SK-N-SH treated with all-trans-retinoic acid at 6 μM for 48 hours (cell line): Measurements from ENCODE around the gene NRXN2.

Experiments
- ATAC-seq: fragments of 200-7000 bp; cut with Tn5 transposase; 3 replicates; pipeline ENCODE4 v1.9.1; 2020; ENCODE audit warnings: mild to moderate bottlenecking, moderate library complexity
- ARNTL ChIP-seq: fragments of 450-650 bp; formaldehyde crosslinking; IDR thresholded peaks from 2 replicates; pipeline ENCODE4 v1.5.0; 2020; ENCODE audit warnings: low read depth, mild to moderate bottlenecking, moderate library complexity, borderline replicate concordance
- CREB5 ChIP-seq: fragments of 250-450 bp; sonication (Bioruptor Pico); IDR thresholded peaks from 2 replicates; pipeline ENCODE4 v1.5.1; 2020; ENCODE audit warnings: low read depth, mild to moderate bottlenecking, moderate library complexity
- CSDC2 ChIP-seq: fragments of 250-450 bp; sonication (Bioruptor Pico); IDR thresholded peaks from 2 replicates; pipeline ENCODE4 v1.5.0; 2020; ENCODE audit warnings: mild to moderate bottlenecking, moderate library complexity
- CSRNP3 ChIP-seq: fragments of 250-450 bp; sonication (Bioruptor Pico); IDR thresholded peaks from 2 replicates; pipeline ENCODE4 v1.5.1; 2021; ENCODE audit warnings: mild to moderate bottlenecking, moderate library complexity
- ESRRG ChIP-seq: fragments of 250-450 bp; sonication (Bioruptor Pico); IDR thresholded peaks from 2 replicates; pipeline ENCODE4 v1.6.1; 2021; ENCODE audit warnings: mild to moderate bottlenecking
- GLIS3 ChIP-seq: fragments of 250-450 bp; sonication (Bioruptor Pico); IDR thresholded peaks from 2 replicates; pipeline ENCODE4 v1.5.0; 2020; ENCODE audit warnings: mild to moderate bottlenecking, moderate library complexity
- ISL1 ChIP-seq: fragments of 250-450 bp; sonication (Bioruptor Pico); IDR thresholded peaks from 2 replicates; pipeline ENCODE4 v2.1.2; 2022; ENCODE audit warnings: mild to moderate bottlenecking, moderate library complexity
- OSR1 ChIP-seq: fragments of 250-450 bp; sonication (Bioruptor Pico); IDR thresholded peaks from 2 replicates; pipeline ENCODE4 v1.8.0; 2022; ENCODE audit warnings: moderate library complexity, mild to moderate bottlenecking, inconsistent platforms
- PATZ1 ChIP-seq: fragments of 250-450 bp; sonication (Bioruptor Pico); IDR thresholded peaks from 2 replicates; pipeline ENCODE4 v1.8.0; 2020; ENCODE audit warnings: mild to moderate bottlenecking, moderate library complexity, borderline replicate concordance
- POU6F1 ChIP-seq: fragments of 250-450 bp; sonication (Bioruptor Pico); IDR thresholded peaks from 2 replicates; pipeline ENCODE4 v1.8.0; 2021; ENCODE audit warnings: low read depth, mild to moderate bottlenecking, moderate library complexity, borderline replicate concordance
- PPARA ChIP-seq: fragments of 250-450 bp; sonication (Bioruptor Pico); IDR thresholded peaks from 2 replicates; pipeline ENCODE4 v1.5.0; 2020; ENCODE audit warnings: mild to moderate bottlenecking, borderline replicate concordance
- RARB ChIP-seq: fragments of 250-450 bp; sonication (Bioruptor Pico); IDR thresholded peaks from 2 replicates; pipeline ENCODE4 v1.8.0; 2021; ENCODE audit warnings: mild to moderate bottlenecking, moderate library complexity
- SNAI2 ChIP-seq: fragments of 250-450 bp; sonication (Bioruptor Pico); IDR thresholded peaks from 2 replicates; pipeline ENCODE4 v1.5.0; 2020; ENCODE audit warnings: mild to moderate bottlenecking, moderate library complexity
- TCF4 ChIP-seq: fragments of 250-450 bp; sonication (Bioruptor Pico); IDR thresholded peaks from 2 replicates; pipeline ENCODE4 v1.8.0; 2021; ENCODE audit warnings: mild to moderate bottlenecking, moderate library complexity, borderline replicate concordance
- TOX ChIP-seq: fragments of 250-450 bp; sonication (Bioruptor Pico); IDR thresholded peaks from 2 replicates; pipeline ENCODE4 v1.8.0; 2021; ENCODE audit warnings: mild to moderate bottlenecking, moderate library complexity, borderline replicate concordance
- TSHZ2 ChIP-seq: fragments of 250-450 bp; sonication (Bioruptor Pico); IDR thresholded peaks from 2 replicates; pipeline ENCODE4 v1.5.0; 2020; ENCODE audit warnings: mild to moderate bottlenecking, moderate library complexity
- ZC3H10 ChIP-seq: fragments of 250-450 bp; sonication (Bioruptor Pico); IDR thresholded peaks from 2 replicates; pipeline ENCODE4 v1.5.1; 2021; ENCODE audit warnings: mild to moderate bottlenecking, moderate library complexity
- ZFP3 ChIP-seq: fragments of 250-450 bp; sonication (Bioruptor Pico); IDR thresholded peaks from 2 replicates; pipeline ENCODE4 v1.5.0; 2020; ENCODE audit warnings: mild to moderate bottlenecking, moderate library complexity
- ZNF565 ChIP-seq: fragments of 450-650 bp; formaldehyde crosslinking; conservative IDR thresholded peaks from 2 replicates; pipeline ENCODE4 v1.5.0; 2020; ENCODE audit warnings: low read depth, mild to moderate bottlenecking, moderate library complexity
- ZNF70 ChIP-seq: fragments of 450-650 bp; formaldehyde crosslinking; IDR thresholded peaks from 2 replicates; pipeline ENCODE4 v1.5.0; 2020; ENCODE audit warnings: mild to moderate bottlenecking, moderate library complexity
- ZNF8 ChIP-seq: fragments of 450-650 bp; formaldehyde crosslinking; IDR thresholded peaks from 2 replicates; pipeline ENCODE4 v1.5.0; 2020; ENCODE audit warnings: mild to moderate bottlenecking, moderate library complexity

NRXN2 gene

GRCh38 chr11:64675450-64676260 is 47.3 kb downstream of the NRXN2 start (continued):
- TF ChIP-seq TSHZ2 (CRISPR knock-in tag) (no peak), ESRRG (no peak), TOX (CRISPR knock-in tag) (no peak), GLIS3 (no peak), SNAI2 (CRISPR knock-in tag) (no peak), ZC3H10 (no peak), ZNF70 (CRISPR knock-in tag) (no peak), OSR1 (CRISPR knock-in tag) (no peak), TCF4 (CRISPR knock-in tag) (no peak)

- no peak for TF ChIP-seq SNAI2 (CRISPR knock-in tag)
- no peak for TF ChIP-seq ARNTL (CRISPR knock-in tag)
- TF ChIP-seq ZNF565 (CRISPR knock-in tag) = no peak
- no peak for TF ChIP-seq CSDC2 (CRISPR knock-in tag)
- TF ChIP-seq GLIS3 = no peak
- no peak for TF ChIP-seq ZNF8 (CRISPR knock-in tag)
- no peak for TF ChIP-seq RARB (CRISPR knock-in tag)
- TF ChIP-seq OSR1 (CRISPR knock-in tag) = no peak
- TF ChIP-seq ZFP3 (CRISPR knock-in tag) = no peak
- no peak for TF ChIP-seq PPARA
- TF ChIP-seq POU6F1 (CRISPR knock-in tag) = no peak
- TF ChIP-seq ISL1 = no peak
- no peak for TF ChIP-seq ESRRG
- TF ChIP-seq ZNF70 (CRISPR knock-in tag) = no peak
- no peak for TF ChIP-seq TCF4 (CRISPR knock-in tag)
- no peak for TF ChIP-seq PATZ1 (CRISPR knock-in tag)
- TF ChIP-seq CSRNP3 (CRISPR knock-in tag) = no peak
- no peak for TF ChIP-seq TSHZ2 (CRISPR knock-in tag)
- no peak for TF ChIP-seq CREB5 (CRISPR knock-in tag)
- TF ChIP-seq, all 23 proteins: peak for 0
- no peak for ATAC-seq
These were observed 48.2 kb downstream of the NRXN2 start for GRCh38 chr11:64674774-64675173.
